ENCODE data around the gene MICALL1.

The MICALL1 gene

GRCh38 chr22:37905534-37906363 lies at the start of gene MICALL1:
Gene MICALL1, plus strand, starts transcription at chr22:37906297. Its CDS starts 126 bp downstream, at chr22:37906423.
- peak; percentile 45 for DNase-seq

DNA sequence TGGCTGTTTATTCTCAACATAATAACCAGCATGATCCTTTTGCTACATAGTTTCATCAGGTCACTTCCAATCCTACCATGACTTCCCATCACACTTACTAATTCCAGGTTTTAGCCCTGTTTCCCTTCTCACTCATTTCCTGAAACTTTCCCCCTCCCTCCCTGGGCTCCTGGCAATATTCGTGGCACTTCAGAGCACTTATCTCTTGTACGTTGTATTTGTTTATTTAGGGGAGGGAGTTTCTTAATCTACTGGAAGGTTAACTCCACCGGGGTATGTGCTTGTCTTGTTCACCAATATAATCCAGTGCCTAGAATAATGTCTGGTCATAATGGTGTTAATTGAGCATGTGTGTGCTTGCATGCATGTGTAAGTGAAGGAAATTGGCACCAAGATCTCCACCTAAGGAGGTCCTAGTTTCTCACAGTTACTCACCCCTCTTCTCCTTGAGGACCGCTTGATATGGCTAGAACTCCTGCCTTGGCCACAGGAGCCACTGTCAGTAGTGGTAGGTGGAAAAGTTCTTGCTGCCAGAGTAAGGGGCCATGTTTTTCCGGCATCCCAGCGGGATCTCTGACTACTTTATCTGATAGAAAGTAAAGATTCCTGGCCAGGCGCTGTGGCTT lies 45.2 kb upstream of the MICALL1 start:
- no peak for DNase-seq

- no peak for DNase-seq
These were observed 43.3 kb upstream of the MICALL1 start for GRCh38 chr22:37862570-37863325.

- no peak for DNase-seq
These were observed 40.6 kb upstream of the MICALL1 start for GRCh38 chr22:37865510-37865909.

- DNase-seq = no peak
These were observed 35.8 kb upstream of the MICALL1 start for GRCh38 chr22:37870273-37870672.

- no peak for DNase-seq
These were observed 25.2 kb upstream of the MICALL1 start for GRCh38 chr22:37880668-37881440.

- DNase-seq = no peak
These were observed 21.7 kb upstream of the MICALL1 start for GRCh38 chr22:37884420-37884819.

- DNase-seq = no peak
These were observed 18.3 kb upstream of the MICALL1 start for GRCh38 chr22:37887584-37888378.

DNA sequence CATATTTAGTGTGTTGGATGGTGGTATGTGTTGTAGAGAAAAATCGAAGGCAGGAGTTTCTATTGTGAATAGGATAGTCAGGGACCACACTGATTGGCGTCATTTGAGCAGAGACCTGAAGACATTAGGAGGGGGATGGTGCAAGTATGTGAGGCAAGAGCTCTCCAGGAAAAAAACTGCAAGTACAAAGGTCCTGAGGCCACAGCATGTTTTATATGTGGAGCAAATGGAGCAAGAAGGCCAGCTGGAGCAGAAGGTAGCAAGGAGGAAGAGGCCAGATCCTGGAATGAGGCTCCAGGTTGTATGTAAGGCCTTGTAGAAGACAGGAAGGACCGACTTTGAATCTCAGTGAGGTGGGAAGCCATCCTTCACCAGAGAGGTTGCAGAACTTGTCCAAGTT lies 14.2 kb upstream of the MICALL1 start:
- DNase-seq = no peak

DNA sequence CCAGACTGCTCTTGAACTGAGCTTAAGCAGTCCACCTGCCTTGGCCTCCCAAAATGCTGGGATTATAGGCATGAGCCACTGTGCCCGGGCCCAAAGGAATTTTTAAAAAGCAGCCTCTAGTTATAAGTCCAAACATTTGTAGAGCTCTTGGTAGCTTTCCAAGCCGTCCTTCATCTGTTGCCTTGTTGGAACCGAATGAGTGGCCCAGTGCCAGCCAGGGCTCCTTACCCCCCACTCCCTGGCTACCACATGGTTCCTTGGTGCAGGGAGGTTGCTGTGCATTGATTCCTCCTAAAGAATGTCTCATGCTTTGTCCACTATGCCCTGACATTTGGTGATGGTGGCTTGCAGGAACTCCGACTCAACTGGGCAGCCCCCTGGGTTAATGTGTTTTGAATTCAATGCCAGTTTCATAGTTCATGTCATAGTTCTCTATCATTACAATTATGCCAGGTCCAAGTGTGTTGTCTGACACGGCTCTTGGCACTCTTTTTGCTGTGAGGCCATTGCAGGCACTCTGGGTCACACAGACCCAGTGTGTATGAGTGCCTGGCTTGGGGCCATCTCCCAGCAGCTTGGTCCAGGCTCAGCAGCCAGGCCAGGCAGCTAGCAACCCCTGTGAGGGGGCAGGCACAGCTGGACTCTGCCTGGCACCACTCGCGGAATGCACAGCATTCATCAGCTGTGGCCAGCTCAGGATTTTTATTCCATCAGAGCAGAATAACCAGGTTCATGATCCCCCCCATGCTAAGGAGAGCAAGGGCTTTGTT lies 13.3 kb upstream of the MICALL1 start:
- no peak for DNase-seq

DNA sequence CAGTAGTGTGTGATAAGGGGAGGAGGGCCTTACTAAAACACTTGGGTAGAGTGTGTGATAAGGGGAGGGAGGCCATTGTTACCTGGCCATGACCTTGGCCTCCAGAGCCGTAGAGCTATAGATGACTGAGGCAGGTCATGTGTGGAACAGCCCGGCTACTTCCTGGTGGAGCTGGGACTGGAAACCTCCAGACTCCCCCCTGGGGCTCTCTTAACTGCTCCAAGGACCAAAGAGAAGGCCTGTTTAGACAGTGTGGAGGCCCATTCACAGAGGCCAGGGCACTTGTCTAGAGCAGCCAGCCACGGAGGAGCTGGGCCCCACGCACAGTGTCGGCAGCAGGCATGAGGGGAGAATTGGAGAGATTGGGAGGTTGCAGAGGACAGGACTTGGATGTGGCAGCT lies 12.5 kb upstream of the MICALL1 start:
- DNase-seq = no peak

GRCh38 chr22:37894939-37895670 lies 11.0 kb upstream of the MICALL1 start:
- no peak for DNase-seq

GRCh38 chr22:37896181-37896592 lies 9.9 kb upstream of the MICALL1 start:
- DNase-seq = no peak

- DNase-seq = no peak
These were observed 9.2 kb upstream of the MICALL1 start for GRCh38 chr22:37896939-37897338.

GRCh38 chr22:37897807-37898206 lies 8.3 kb upstream of the MICALL1 start:
- no peak for DNase-seq

GRCh38 chr22:37898441-37899181 lies 7.5 kb upstream of the MICALL1 start:
- no peak for DNase-seq

GRCh38 chr22:37904572-37905533 lies 1.2 kb upstream of the MICALL1 start:
- peak; percentile 6 for DNase-seq

DNA sequence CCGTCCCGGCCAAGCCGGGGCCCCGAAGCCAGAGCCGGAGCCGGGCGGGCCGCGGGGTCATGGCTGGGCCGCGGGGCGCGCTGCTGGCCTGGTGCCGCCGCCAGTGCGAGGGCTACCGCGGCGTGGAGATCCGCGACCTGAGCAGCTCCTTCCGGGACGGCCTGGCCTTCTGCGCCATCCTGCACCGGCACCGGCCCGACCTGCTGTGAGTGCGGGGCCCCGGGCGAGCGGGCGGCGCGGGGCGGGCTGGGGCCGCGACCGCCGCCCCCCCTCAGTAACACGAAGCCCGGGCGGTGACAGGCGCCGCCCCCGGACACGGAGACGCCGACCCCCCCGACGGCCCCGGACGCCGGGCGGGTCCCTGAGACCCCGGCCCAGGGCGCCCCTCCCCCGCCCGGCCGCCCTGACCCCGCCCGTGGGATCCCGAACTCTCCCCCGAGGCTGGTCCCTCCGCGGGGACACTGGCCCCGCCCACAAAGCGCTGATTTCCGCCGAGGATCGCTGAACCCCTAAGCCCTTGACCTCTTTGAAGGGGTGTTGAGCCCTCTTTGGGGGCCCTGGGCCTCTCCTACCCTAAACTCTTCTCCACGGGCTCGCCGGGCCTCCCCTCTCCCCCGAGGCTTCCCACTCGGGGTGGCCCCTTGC lies 389 bp downstream of the MICALL1 start:
- no peak for DNase-seq

Measured in NCI-H1436 (cell line).